GM18517 (cell line): ENCODE results near the gene SLC37A2.
"Not testable (repeated sequence)": the region's sequence is repeated elsewhere in the genome, so short reads cannot be mapped to it uniquely, and the experiment has no call there.

Experiments
- ATAC-seq: cut with Tn5 transposase; IDR thresholded peaks from one replicate; pipeline ENCODE4 v1.9.1; 2021; ENCODE audit warnings: mild to moderate bottlenecking, moderate library complexity; ENCODE audit not compliant: unreplicated experiment

The SLC37A2 gene

DNA sequence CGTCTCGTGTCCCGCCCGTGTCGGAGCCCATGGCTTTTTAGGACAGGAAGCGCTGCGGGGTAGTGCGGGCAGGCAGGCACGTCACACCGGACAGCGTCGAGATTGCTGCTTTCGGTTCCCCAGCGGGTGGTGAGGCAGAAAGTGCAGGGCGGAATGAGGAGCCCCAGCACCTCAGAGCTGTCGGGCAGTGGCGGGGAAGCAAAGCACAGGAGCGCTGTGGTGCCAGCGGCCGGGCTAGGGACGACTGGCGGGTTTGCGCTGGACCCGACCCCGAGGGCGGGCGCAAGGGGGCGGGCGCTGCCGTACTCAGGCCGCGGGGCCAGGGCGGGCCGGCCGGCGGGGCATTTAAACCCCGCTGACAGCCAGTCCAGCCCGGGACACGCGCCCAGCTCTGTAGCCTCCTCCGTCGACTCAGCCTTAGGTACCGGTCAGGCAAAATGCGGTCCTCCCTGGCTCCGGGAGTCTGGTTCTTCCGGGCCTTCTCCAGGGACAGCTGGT lies at the start of gene SLC37A2:
Gene SLC37A2 (plus strand): TSS at position 375 of the 498 bp plus-strand sequence. CDS start 63 bp downstream, at position 438.
- ATAC-seq = peak; percentile 92

DNA sequence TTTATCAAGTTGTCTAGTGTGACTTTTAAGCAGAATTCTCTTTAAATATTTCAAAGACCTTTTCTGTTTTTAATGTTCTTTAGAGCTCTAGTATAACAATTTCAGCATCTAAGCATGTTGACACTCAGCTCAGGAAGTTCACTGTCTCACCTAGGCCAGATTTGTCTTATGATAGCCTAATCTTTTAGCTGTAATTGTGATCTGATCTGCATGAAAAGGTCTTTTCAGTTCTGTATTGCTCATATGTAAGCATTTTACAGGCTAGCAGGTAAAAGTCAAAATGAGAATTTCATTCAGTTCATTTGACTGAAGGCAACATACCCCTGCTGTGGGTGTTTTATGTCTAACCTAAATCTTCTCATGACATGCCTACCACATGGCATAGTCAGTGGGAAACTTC lies 46.7 kb upstream of the SLC37A2 start:
- no peak for ATAC-seq

DNA sequence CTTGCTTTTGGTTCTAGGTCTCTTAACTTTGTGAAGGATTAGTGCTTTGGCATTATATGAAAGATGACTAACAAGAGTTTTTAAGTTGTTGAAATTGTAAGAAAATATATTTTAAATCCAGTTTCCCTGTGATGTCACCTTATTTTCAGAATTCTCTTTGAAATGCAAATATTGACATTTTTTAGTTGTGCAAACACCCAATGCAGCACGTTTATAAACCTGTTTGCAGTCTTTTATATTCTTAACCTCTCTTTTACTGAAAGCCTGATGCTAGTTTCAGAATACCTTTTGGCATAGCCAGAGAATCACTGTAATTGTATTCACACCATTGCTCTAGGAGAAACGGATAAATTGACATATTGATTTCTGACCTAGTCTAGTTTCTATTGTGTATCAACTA lies 42.8 kb upstream of the SLC37A2 start:
- ATAC-seq = no peak

DNA sequence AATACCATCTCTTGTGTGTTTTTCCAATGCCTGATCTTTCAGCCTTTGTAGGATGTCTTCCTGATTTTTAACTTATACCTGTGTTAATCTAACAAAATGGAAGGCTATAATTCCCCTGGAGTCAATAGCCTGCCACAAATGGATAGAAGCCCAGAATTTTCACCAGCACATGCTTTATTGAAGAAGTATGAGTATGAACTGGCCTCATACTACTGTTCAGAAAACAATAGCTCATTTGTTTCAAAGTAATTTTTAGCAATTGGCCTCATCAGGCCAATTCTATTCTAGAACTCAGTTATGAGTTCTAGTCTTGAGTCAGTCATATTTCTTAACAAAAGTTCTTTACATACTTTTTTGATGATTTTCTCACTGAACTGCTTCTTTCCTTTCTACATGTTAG lies 40.6 kb upstream of the SLC37A2 start:
- no peak for ATAC-seq

- no peak for ATAC-seq
Measured at GRCh38 chr11:125025968-125026367, 37.1 kb upstream of the SLC37A2 start.

GRCh38 chr11:125029431-125029830 lies 33.7 kb upstream of the SLC37A2 start:
- ATAC-seq = not testable (repeated sequence)

- no peak for ATAC-seq
Measured at GRCh38 chr11:125036933-125037332, 26.2 kb upstream of the SLC37A2 start.

DNA sequence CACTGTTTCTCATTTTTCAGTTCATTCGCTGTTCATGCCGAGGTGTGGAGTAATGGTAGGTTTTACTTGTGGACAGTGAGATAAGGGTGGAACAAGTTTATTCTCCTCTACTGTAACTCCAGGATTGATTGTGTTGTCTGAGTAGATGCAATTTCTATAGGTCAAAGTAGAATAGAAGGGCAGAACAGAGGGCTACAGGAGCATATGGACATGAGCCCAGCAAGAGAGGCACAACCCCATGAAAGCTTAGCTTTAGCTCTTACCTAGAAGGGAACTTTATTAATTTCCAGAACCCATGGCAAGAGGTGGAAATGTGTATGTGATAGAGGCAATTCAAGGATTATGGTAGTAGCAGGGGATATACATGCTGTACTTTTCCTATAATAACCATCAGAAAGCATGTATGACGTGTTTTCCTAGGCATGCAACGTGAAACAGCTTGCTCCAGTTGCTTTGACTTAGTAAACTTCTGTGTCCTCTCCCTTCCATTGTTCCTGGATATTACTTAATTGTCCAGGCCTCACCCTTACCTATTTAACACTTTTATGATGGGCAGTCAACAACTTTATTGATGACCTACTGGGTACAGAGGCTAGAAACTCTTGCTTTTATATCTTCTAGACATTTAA lies 13.8 kb upstream of the SLC37A2 start:
- no peak for ATAC-seq

DNA sequence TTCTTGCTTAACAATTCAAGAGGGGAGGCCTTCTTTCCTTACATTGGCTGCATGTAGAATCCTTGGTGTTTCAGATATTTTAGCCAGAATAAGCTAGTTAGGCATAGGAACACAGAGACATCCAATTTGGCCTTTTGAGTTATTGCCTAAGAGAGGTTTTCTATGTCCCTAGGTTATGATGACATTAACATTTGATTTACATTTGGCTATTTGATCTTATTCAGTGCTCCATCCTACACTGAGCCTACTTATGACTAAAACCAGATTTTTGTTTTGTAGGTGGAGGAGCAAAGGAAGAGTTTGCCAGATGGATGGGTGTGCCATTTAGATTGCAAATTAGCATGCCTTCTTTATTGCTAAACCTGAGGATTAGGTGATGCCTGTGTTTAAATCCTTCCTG lies 11.1 kb upstream of the SLC37A2 start:
- ATAC-seq = no peak

GRCh38 chr11:125053167-125053566 lies 9.9 kb upstream of the SLC37A2 start:
- ATAC-seq = no peak

GRCh38 chr11:125055107-125055715 lies 7.9 kb upstream of the SLC37A2 start:
- no peak for ATAC-seq

DNA sequence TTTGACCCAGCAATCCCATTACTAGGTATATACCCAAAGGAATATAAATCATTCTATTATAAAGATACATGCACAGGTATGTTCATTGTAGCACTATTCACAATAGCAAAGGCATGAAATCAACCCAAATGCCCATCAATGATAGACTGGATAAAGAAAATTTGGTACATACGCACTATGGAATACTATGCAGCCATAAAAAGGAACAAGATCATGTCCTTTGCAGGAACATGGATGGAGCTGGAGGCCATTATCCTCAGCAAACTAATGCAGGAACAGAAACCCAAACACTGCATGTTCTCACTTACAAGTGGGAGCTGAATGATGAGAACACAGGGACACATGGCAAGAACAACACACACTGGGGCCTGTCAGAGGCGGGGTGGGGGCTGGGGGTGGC lies 7.0 kb upstream of the SLC37A2 start:
- not testable (repeated sequence) for ATAC-seq

DNA sequence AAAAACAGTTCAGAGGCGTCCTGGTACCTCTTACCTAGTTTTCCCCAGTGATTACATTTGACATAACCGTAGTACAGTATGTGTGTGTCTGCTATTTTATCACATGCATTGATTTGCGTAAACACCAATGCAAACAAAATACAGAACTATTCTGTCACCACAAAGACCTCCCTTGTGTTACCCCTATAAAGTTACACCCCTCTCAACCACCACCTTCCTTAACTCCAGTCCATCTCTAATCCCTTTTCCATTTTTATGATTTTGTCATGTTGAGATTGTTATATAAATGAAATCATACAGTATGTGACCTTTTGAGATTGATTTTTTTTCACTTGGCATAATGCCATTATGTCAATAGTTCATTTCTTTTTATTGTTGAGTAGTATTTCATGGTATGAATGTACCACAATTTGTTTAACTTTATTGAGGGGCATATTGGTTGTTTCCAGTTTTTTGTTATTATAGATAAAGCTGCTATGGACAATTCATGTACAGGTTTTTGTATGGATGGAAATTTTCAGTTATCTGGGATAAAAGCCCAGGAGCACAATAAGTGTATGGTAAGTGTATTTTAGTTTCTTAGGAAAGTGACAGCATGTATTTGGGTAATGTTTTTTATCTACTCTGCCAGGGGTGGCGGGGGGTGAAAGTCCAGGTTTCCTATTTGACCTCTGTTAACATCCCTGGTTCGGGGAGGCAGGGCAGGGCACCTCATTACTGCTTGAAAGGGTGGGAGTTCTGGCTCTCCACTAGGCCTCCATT lies 6.0 kb upstream of the SLC37A2 start:
- no peak for ATAC-seq

GRCh38 chr11:125057693-125058016 lies 5.5 kb upstream of the SLC37A2 start:
- no peak for ATAC-seq

GRCh38 chr11:125061281-125061680 lies 1.8 kb upstream of the SLC37A2 start:
- no peak for ATAC-seq

DNA sequence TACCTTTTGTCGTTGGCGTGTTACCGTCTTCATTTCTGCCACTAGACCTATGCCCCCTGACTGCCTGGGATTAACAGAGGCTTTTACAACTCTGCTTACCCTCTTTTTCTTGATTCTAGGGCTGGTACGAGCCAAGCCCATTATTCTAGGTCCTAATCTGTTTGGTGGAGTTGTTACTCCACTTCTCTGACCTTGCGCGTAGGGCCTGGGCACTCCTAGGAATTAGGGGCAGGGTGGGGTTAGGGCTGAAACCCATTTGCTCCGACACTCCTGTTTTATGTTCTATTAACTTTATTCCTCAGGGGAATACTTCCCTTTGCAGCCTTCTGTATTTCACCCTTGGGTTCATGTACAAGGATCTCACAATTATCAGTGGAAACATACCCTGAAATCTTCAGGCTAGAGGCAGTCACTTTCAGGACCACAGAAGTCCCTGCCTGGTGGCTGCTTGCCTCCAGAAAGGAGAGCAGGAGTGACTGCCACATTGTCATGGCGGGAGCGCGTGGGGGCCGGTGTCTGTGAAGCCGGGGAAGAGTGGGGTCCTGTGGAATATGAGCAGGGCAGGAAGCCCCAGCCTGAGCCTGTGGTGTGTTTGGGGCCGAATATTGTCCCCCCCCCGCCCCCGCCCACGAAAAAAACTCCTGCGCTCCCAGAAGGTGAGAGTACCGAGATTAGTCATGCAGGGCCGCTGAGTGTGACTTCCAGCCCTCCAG lies 731 bp upstream of the SLC37A2 start:
- ATAC-seq = no peak

- ATAC-seq = peak; percentile 16
Measured at GRCh38 chr11:125063429-125064043, 431 bp downstream of the SLC37A2 start.

DNA sequence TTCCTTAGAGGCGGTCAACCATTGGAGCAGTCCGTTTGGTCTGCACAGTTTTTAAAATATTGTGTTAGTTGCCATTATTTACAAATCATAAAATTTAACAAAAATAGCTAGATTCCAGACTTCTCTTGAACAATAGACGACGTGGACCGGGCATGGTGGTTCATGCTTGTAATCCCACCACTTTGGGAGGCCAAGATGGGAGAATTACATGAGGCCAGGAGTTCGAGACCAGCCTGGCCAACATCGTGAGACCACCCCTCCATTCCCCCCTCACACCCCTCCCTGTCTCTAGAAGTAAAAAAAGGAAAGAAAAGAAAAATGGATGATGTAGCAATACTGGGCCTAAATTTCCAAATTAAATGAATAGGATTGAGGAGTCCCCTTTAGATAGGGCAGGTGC lies 965 bp downstream of the SLC37A2 start:
- no peak for ATAC-seq

DNA sequence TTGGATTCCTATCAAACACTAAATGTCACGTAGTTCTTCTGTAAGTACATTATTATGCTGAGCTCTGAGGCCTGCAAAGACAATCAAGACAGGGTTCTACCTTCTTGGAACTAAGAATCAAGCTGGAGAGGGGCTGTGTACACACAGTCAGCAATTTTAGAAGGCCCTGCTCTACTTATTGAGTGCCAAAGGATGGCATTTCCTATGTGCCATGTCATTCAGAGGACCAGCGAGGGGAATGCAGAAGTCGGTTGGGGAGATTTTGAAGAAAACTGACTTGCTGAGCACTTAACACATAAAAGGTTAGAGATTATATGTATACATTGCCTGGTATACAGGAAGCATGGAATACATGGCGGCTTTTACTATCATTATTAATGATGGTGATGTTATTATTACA lies 5.3 kb downstream of the SLC37A2 start:
- ATAC-seq = no peak

- no peak for ATAC-seq
Measured at GRCh38 chr11:125069008-125069407, 5.9 kb downstream of the SLC37A2 start.

GRCh38 chr11:125069796-125070195 lies 6.7 kb downstream of the SLC37A2 start:
- ATAC-seq = no peak
